HG03064 (cell line): Measurements from ENCODE around the gene GRID2IP.

Experiments used
- ATAC-seq: cut with Tn5 transposase; IDR thresholded peaks from one replicate; pipeline ENCODE4 v1.9.1; 2021; ENCODE audit warnings: low read depth; ENCODE audit not compliant: unreplicated experiment

The GRID2IP gene

DNA sequence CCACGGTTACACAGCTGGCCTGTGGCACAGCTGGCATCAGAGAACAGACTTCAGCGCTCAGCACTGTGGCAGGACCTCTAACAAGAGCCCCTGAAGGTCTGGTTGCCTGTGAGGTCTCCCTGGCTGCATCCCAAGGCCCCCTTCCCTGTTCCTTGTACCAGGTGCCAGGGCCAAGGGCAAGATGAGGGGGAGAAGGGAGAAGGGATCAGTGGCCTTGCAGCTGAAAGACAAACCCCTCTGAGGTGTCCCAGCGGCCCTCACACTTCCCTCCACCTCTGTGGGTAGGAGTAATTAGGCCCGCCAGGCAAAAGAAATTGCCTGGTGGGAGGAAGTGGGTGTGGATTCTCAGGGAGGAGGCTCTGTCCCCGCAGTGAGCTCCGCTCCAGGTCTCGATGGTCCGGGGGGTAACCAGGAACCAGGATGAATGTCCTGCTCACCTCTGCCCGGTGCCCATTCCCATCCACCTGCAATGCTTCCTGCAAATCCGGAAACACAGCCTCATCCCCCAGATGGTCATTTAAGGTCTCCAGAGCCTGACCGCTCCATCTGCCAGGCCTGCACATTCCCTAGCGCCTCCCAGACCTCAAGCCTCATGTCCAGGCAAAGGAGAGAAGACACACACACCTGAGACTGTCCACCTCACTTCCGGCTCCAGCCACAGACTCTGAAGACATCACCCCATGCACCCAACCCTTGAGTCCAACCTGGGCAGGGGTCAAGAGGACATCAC lies 22.7 kb downstream of the GRID2IP start:
- ATAC-seq, result no peak

DNA sequence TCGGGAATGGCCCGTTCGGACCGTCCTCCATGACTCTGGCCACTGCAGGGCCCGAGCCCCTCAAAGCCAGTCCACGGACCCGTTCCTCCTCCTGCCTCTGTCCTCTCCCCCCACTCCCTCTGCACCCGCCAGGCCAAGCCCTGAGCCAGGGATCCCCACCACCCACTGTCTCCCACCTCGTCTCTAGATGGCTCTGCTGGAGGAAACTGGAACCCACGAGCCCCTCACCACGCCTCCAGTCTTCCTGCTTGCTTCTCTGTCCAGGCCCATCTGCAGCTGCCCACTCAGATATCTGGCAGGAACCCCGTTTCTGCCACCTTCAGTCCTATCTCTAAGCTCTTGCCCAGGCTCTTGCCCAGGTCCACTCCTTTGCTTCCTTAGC lies 24.3 kb downstream of the GRID2IP start:
- no peak for ATAC-seq

DNA sequence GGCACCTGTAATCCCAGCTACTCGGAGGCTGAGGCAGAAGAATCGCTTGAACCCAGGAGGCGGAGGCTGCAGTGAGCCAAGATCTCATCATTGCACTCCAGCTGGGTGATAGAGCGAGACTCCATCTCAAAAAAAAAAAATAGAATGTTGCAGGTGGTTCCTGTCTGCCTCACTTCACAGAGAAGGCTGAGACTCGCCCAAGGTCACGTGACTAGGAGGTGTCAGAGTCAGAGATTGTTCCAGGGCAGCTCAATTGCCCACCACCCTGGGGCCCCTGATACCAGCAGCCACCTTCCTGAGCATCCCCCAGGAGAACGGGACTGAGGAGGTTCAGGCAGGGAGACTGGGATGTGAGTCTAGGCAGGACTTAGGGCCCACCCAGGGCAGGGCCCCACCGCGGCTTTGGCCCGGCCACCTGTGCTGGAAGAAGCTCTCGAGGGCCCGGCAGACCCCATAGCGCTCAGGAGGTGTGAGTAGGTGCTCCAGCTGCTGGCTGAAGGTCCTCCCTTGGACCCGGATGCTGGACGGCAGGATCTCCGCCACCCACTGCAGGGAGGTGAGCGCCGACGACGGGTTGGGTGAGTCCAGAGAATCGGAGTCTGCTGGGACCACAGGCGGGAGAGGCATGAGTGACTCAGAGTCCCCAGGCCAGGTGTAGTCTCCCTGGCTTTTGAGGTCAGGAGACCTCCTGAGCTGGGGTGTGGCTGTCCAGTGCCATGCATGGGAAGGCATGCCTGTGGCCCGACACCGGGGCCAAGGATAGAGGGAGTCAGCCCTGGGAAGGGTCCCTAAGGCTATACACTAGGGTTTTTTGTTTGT lies 30.9 kb downstream of the GRID2IP start:
- ATAC-seq, result no peak

DNA sequence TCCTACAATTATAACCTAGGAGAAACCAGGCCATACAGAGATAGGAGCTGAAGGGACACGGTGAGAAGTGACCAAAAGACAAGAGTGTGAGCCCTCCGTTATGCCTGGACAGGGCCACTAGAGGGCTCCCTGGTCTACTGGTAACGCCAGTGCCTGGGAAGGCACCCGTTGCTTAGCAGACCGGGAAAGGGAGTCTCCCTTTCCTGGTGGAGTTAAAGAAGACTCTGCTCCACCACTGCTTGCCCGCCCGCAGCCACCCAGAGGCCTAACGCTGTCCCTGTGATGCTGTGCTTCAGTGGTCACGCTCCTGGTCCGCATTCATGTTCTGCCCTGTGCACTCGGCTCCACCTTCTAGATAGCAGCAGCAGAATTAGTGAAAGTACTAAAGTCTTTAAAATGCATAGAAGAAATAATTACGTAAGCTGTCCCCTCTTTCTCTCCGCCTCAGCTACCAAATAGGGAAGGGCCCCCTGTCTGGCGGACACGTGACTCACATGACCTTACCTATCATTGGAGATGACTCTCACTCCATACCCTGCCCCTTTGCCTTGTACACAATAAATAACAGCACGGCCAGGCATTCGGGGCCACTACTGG lies 34.8 kb downstream of the GRID2IP start:
- ATAC-seq, result no peak

DNA sequence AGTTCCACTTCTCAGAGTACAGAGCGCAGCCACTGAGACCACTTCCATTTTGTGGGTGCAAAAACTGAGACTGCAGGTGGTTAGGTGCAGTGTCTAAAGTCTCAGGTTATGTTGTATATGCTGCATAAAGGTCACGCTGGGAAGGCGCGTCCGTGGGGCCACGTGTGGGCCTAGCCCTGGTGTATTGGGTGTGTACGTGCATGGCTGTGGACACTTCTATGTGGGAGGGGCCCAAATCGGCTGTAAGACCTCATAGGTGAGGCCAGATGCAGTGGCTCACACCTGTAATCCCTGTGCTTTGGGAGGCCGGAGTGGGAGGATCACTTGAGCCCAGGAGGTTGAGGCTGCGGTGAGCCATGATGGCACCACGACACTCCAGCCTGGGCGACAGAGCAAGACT lies 37.7 kb downstream of the GRID2IP start:
- ATAC-seq, result no peak

DNA sequence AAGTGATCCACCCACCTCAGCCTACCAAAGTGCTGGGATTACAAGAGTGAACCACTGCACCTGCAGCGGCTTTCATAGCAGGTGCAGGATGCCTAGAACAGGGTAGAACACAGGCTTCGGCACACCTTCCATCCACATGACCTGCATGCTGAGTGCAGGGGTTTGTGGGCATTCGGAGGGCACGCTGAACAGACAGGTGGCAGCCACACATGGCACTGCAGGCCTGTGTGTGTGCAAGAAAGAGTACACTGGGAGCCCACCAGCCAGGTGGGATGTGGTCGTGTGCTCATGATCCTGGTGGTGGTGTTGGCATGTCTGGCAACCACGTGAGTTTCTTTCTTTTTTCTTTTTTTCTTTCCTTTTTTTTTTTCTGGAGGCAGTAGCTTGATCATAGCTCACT lies 38.4 kb downstream of the GRID2IP start:
- no peak for ATAC-seq

DNA sequence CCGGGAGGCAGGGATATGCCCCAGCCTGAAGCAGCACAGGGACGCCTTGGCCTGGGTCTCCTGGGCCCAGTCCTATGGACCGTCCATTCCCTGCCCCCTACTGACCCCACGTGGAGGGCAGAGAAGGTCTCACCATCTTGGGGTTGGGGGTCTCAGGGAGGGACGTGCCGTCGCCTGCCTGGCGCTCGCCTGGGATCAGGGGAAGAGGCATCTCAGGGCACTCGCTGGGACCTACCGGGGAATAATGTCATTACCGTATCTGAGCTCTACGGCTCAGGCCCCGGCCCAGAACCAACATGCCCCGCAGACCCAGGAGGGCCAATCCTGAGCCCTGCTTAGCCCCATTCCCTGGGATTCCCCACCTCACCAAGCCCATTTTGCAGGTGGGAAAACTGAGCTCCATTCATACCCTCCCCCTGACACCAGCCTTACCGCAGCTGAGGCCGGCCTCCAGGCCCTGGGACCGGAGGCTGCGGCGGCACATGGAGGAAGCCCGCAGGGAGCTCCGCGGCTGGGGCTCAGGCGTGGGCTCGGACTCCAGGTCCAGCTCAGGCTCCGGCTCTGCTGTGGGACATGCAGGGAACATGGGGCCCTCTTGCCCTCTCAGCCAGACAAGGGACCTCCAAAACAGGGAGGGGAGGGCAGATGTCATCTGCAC lies 40.7 kb downstream of the GRID2IP start:
- no peak for ATAC-seq

DNA sequence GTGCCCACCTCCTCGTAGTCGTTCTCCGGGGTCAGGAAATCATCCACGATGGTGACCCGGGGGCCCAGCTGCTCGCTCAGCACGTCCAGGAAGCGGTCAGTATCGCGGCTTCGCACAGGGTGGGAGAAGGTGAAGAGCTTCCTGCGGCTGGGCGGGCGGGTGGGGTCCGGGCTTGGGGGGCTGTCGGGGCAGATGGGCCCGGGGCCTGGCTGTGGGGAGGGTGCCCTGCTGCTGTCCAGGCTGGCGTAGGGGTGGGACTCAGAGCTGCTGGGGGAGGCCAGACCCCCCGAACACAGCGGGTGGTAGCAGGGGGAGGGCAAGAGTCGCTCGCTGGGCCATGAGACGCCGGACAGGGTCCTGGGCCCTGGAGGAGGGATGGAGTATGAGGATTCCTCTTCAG lies 42.3 kb downstream of the GRID2IP start:
- no peak for ATAC-seq

DNA sequence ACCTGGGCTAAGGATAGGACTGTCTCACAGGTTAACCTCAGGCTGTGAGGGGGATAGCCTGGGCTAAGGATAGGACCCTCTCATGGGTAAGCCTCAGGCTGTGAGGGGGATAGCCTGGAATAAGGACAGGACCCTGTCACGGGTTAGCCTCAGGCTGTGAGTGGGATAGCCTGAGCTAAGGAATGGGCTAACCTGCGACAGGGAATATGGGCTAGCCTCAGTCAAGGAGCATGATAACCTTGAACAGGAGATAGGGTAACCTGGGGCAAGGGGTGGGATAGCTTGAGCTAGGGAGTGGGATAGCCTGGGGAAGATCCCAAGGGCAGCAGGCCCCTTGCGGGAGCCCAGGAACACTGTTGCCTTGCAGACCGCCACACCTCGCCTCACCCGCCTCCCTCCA lies 42.7 kb downstream of the GRID2IP start:
- ATAC-seq, result no peak

DNA sequence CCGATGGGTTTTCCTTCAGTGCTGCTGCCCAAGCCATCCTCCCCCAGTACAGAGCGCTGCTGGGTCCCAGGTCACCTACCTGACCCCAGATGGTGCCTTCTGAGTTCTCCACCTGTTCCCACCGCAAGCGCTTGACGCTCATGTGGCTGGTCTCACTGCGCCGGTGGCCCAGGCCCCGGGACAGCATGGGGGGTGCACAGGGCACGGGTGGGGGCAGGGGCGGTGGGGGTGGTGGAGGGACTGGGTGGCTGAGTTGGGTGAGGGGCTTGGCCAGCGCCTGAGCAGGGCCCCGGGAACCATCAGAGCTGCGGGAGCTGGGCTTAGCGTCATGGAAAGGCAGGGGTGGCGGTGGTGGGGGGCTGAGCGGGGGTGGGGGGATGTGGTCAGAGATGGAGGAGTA lies 43.4 kb downstream of the GRID2IP start:
- ATAC-seq, result no peak

DNA sequence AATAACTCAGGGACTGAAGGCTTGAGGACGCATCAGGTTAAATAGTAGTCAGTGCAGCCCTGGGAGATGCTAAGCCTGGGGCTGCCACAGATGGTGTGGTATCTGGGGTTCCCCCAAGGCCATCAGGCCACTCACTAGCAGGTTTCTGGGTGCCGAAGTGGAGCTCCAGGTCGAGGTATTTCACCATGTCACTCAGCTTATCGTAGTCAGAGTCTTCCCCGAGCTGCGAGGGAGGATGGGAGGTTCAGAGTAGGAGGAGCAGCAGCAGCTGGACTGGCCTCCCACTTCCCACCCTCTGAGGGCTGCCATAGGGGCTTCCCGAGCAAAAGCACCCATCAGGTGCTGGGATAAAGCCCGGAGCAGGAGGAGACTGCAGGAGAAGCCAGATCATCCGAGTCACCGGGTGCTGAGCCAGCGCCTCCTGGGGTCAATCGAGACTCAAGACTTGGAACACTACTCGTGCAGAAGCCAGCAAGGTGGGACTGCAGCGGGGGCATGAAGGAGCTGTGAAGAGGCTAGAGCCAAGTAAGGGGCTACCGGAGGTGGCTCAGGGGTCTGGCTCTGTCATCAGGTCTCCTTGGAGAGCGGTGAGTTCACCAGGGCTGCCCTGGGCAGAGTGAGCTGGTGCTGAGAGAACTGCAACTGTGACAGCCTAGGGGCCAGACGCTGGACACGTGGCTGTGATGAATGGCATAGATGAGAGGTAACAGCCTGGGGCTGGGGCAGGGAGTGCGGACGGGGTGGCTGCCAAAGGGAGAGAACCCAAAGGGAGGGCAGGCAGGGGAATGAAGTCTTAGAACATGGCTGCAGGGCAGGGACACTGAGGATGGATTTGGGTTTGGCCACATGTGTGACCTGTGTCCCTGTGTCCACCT lies 45.3 kb downstream of the GRID2IP start:
- ATAC-seq, result no peak

DNA sequence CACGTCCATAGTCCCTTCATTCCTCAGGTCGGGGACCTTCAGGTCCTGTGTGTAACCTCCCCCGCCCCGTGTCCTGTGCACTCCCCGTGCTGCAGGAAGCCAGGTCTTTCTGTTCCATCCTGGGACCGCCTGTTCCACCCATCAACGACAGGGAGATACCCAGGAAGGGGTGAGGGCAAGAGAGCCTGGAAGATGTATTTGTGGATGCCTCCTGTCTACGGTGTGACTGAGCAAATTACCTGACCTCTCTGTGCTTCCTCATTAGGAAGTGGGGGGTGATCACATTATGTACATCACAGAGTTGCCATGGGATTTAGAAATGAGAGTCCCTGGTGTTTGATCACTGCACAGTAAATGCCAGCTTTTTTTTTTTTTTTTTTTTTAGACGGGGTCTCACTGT lies 46.3 kb downstream of the GRID2IP start:
- no peak for ATAC-seq

DNA sequence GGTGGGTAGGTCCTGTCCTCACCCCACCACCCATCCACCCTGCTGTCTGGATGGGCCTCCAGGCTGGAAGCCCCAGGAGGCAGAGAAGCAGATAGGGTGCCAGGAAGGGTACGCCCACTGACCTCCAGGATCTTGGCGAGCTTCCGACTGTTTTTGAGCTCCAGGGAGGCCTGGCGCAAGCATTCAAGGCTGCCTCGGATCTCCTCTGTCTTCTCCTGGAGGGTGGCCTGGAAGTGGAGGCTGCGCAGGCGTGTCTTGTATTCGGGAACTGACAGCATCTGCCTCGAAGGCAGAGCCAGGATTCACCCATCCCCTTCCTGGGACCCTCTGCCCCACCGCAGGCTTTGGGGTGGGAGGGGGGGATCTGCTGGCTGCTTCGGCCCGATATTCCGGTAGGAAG lies 48.4 kb downstream of the GRID2IP start:
- ATAC-seq, result no peak

DNA sequence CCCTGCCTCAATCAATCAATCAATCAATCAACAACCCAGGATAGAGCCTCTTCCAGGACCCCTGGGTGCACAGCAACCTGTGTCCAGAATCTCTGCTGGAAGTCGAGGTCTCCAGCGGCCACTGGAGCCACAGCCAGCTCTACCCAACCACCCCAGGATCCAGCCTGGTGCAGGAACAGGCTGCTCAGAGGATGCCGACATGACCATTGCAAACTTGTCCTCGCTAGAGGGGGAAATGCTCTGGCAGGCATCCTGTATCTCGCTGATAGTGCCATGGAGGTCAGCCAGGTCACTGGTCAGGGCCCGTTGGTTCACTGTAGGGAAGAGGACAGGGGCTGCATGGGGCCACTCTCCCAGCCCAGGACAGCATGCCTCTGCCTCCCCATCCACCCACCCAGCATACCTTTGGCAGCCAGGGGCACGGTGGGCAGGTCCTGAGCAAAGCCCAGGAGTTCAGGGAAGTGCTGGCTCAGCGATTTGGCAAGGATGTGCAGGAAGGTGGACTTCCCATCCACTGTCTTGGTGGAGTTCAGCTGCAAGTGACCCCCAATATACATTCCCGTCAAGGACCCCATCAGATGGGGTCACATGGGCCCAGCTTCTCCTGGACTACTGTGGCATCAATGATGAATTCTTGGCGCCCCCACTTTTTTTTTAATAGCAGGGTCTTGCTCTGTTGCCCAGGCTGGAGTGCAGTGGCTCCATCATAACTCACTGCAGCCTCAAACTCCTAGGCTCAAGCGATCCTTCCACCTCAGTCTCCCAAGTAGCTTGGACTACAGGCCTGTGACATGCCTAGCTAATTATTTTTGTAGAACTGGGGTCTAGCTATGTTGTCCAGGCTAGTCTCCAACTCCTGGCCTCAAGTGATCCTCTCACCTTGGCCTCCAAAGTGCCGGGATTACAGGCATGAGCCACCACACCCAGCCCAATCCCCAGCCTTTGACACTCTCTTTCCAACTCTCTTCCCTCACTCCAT lies 49.4 kb downstream of the GRID2IP start:
- ATAC-seq, result no peak

DNA sequence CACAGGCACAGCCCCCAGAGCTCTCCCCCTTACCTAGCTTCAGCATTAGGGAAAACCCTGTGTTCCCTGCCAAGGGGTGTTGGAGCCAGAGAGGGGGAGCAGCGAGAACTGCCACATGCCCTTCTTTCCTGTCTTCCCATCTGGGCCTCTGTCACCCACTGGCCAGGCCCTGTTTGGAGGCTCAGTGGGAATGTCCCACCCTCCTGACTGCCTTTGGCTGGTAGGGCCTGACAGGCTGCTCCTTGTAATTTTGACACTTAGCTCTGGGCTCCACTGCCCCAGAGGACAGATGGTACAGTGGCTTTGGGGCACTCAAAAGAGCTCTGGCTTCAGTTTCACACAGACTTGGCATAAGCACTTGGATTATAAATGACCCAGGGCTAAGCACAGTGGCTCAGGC lies 50.6 kb downstream of the GRID2IP start:
- ATAC-seq, result no peak

DNA sequence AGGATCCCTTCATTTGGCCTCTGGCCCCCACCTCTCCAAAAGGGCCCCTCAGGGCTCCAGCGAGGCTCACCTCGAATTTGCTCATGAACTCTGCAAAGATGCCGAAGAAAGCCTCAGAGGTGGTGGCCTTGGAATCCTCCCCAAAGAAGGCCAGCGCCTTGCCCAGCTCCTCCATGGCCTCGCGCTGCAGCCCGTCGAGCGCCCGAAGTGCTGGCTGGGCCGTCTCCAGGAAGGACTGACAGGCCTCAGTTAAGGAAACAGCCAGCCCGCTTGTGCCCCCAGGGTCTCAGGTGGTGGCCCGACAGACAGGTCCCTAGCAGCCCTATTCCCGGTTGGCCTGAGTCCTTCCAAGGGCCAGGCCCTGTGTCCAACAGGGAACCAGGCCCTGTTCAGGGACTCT lies 53.3 kb downstream of the GRID2IP start:
- no peak for ATAC-seq

DNA sequence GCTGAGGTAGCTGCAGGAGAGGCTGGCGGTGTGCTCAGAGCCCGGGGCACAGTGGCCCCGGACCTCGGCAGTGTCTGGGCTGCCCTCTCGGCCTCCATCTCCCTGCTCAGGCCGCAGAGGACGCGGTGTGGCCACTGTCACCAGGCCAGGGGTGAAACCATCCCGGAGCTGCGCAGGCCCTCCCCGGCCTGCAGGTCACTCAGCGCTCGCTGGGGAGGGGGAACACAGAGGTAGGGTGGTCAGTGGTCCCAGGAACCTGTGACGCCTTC lies 53.7 kb downstream of the GRID2IP start:
- ATAC-seq, result no peak

DNA sequence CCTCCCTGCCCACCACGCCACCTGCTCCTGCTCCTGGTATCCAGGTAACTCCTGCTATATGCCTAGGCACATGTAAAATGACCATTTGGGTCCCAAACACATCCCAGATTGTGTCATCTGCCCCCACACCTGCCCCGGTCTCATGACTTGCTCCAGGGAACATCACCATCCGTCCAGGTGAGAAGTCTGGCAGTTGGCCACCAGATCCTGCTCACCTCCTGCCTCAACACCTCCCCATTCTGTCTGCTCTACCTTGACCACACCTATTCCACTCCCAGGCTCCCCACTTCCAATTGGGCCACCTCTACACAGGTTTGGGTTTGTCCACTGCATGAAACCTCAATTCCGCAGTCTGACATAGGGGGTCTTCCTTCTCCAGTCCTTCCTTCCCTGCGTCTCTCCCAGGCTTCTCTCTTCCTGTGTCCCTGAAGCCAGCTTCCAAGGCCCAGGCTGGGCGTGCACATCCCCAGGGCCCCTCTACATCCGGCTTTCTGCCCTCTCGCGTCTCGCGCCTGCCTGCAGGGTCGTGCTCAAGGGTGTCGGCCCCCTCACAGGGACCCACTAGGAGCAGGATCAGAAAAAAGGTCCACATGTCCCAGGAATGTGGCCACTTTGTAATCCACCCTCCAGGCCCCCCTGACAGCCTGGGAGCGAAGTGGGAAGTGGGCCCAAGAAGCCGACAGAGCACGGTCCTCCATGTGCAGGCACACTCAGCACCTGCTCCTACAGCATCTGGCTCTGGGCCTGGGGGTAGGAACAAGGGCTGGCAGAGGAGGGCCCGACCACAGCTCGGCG lies 54.2 kb downstream of the GRID2IP start:
- ATAC-seq, result no peak
